GM12891 (cell line): Measurements from ENCODE around the gene SAMD10.
"Not testable (repeated sequence)": the region's sequence is repeated elsewhere in the genome, so short reads cannot be mapped to it uniquely, and the experiment has no call there.

Source experiments
- DNase-seq: peaks from one replicate; pipeline ENCODE4 v3.0.0; 2011; ENCODE audit warnings: low spot score; ENCODE audit not compliant: insufficient read length
- FAIRE-seq: peaks from 2 replicates; lab custom pipeline; 2011; peaks lifted over from hg19 to GRCh38; lab: Jason Lieb, UNC
- PAX5 ChIP-seq: IDR thresholded peaks from 2 replicates; pipeline ENCODE4 v1.6.1; 2011; ENCODE audit warnings: low read length, moderate library complexity, mild to moderate bottlenecking; ENCODE audit not compliant: insufficient read depth, severe bottlenecking
- POLR2A ChIP-seq: IDR thresholded peaks from 2 replicates; pipeline ENCODE4 v1.6.1; 2011; ENCODE audit warnings: low read depth, low read length, control low read depth
- POLR2AphosphoS5 ChIP-seq: IDR thresholded peaks from 2 replicates; pipeline ENCODE4 v1.6.1; 2011; ENCODE audit warnings: low read depth, low read length, control low read depth
- POU2F2 ChIP-seq: IDR thresholded peaks from 2 replicates; pipeline ENCODE4 v1.6.1; 2011; ENCODE audit warnings: low read depth, mild to moderate bottlenecking, control low read depth, low read length, moderate library complexity
- SPI1 ChIP-seq: IDR thresholded peaks from 2 replicates; pipeline ENCODE4 v1.6.1; 2011; ENCODE audit warnings: low read depth, low read length, control low read depth
- TAF1 ChIP-seq: IDR thresholded peaks from 2 replicates; pipeline ENCODE4 v1.6.1; 2011; ENCODE audit warnings: low read depth, low read length, control low read depth

Gene SAMD10

DNA sequence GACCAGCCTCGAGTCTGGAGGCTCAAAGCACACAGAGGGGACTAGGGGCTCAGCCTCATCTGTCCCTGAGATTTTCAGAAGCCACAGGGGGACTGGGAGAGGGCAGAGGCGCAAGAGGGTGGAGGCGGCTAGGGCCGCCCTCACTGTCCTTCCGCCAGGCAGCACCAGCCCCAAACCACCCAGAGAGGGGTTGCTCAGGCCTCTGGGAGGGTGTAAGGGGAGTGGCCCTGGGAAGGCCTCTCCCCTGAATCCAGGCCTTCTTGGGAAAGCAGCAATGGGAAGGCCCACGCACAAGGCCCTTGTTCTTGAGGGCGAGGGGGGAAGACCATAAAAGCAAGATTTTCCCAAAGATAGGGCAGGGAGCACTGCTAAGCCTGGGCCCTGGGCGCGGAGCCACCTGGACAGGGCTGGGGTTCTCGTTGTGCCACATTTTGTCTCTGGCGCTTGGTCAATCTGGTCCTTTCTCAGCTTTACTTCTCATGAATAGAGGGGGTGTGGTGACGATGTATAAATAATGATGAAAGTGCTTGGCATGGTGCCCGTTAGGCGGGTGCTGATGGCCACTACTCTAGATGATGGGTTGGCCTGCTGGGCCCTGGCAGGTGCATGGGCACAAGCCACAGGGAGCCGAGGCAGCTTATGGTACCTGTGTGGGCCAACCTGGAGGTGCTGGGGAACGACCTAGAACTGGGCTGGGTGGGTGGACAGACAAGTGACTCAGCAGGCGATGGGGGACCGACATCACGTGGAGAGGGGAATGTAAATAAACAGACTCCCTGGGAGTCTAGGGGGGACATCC is 4.8 kb downstream of the SAMD10 start:
- DNase-seq: no peak

DNA sequence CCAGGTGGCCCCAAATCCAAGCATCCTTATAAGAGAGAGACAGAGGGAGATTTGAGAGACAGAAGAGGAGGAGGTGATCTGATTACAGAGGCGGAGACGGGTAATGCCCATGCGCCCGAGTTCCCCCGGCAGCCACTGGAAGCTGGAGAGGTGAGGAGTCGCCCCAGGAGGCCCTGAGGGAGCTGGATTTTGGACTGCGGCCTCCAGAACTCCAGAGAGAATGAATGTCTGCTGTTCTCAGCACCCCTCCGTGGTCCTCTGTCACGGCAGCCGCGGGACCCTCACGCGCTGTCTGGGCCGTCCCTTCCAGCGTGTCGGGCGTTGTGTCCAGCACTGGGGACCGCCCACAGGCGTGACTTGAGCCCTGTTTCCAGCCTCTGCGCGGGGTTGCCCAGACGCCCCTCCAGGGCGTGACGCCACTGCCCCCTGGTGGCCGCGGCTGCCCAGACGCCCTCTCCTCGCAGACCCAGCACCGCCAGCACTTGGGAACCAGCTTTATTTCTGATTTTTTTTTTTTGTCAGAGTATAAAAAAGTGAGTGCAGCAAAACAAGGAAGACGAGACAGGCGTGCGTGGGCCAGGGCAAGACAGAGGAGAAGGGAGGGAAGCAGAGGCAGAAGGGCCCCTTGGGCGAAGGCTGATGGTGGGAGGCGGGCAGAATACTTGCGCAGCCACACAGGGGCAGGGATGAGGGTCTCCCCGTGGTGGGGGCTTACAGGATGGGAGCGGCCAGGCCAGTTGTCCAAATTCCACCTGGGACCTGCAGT is 5.6 kb downstream of the SAMD10 start:
- FAIRE-seq (peak; percentile 69), DNase-seq (peak; percentile 86)
- TF ChIP-seq PAX5: no peak

More for the DNA sequence above, 4.8 kb downstream of the SAMD10 start:
- TF ChIP-seq POU2F2 (no peak), POLR2A (no peak), PAX5 (no peak), POLR2AphosphoS5 (no peak), SPI1 (no peak), TAF1 (no peak)
- FAIRE-seq: no peak

DNA sequence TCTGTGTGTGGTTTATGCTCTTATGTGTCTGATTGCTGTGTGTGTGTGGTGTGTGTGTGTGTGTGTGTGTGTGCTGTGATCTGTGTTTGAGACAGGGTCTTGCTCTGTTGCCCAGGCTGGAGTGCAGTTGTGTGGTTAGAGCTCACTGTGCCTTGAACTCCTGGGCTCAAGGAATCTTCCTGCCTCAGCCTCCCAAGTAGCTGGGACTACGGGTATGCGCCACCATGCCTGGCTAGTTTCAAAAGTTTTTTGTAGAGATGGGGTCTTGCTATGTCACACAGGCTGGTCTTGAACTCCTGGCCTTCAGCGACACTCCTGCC is 6.3 kb downstream of the SAMD10 start:
- FAIRE-seq (no peak), DNase-seq (no peak)
- TF ChIP-seq TAF1: no peak
- no peak for TF ChIP-seq POU2F2
- no peak for TF ChIP-seq POLR2AphosphoS5
- no peak for TF ChIP-seq POLR2A
- no peak for TF ChIP-seq SPI1
- TF ChIP-seq PAX5: no peak

DNA sequence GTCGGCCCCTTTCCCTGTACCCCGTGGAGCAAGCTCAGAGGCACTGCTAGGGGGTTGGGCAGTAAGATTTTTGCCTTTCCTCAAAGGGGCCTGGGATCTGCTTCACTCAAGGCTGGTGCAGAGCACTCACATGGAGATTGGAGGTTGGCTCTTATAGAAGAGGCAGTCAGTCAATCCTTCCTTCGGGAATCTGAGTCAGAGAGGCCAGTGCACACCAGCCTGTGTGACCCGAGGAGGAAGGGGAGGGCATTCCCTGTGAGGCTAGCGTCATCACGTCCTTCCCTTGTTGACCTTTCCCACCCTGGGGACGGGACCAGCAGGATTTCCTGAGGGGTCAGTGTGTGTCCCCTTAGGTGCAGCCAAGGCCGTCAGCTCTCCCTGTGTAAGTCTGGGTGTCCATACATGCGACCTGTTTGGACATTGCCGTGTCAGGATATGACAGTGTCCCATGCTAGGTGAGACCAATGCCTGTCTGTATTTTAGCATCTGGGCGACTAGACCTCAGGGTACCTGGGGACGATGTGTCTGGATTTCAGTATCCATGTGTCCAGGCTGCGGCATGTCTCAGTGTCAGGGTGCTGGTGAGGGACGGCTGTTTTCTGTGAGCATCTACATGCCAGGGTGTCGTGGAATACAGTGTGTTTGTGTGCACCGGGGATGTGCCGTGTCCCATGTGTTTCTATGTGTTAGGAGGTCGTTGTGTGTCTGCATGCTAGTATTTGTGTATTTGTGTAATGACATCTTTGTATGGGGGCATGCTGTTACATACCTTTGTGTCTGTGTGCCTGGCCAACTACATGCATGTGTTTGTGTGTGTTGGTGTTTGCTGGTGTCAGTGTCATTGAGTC is 6.9 kb downstream of the SAMD10 start:
- peak; percentile 76 for FAIRE-seq
- TF ChIP-seq POU2F2 (peak; percentile 9; the same call in 1 of the 2 replicates), POLR2AphosphoS5 (peak; percentile 74; the same call in 1 of the 2 replicates), TAF1 (no peak), POLR2A (peak; percentile 85), PAX5 (no peak), SPI1 (no peak)
- peak; percentile 5 for DNase-seq

DNA sequence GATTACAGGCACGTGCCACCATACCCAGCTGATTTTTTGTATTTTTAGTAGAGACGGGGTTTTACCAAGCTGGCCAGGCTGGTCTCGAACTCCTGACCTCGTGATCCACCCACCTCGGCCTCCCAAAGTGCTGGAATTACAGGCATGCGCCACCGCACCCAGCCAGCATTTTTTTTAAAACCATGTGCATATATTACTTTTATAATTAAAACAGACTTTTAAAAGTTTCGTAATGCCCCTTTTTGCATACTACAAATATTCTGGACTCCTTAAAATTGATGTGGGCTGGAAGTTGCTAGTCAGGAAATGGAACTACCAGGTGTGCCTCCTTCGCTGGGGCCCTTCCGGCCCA is 7.5 kb downstream of the SAMD10 start:
- not testable (repeated sequence) for DNase-seq, FAIRE-seq

DNA sequence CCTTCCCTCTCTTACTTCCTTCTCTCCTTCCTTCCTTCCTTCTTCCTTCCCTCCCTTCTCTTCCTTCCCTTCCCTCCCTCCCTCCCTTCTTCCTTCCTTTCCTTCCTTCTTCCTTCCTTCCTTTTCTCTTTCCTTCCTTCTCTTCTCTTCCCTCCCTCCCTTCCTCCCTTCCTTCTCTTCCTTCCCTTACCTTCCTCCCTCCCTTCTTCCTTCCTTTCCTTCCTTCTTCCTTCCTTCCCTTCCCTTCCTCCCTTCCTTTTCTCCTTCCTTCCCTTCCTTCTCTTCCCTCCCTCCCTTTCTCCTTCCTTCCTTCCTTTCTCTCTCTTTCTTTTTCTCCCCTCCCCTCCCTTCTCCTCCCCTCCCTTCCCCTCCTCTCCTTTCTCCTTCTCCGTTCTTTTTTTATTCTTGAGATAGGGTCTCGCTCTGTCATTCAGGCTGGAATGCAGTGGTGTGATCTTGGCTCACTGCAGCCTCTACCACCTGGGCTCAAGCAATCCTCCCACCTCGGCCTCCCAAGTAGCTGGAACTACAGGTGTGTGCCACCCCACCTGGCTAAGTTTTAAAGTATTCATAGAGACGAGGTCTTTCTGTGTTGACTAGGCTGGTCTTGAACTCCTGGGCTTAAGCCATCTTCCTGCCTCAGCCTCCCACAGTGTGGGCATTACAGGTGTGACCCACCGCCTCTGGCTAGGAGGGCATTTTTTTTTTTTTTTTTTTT is 8.6 kb downstream of the SAMD10 start:
- TF ChIP-seq POLR2AphosphoS5 (no peak), PAX5 (no peak), TAF1 (no peak), POU2F2 (no peak), POLR2A (no peak), SPI1 (no peak)
- FAIRE-seq (no peak), DNase-seq (no peak)

DNA sequence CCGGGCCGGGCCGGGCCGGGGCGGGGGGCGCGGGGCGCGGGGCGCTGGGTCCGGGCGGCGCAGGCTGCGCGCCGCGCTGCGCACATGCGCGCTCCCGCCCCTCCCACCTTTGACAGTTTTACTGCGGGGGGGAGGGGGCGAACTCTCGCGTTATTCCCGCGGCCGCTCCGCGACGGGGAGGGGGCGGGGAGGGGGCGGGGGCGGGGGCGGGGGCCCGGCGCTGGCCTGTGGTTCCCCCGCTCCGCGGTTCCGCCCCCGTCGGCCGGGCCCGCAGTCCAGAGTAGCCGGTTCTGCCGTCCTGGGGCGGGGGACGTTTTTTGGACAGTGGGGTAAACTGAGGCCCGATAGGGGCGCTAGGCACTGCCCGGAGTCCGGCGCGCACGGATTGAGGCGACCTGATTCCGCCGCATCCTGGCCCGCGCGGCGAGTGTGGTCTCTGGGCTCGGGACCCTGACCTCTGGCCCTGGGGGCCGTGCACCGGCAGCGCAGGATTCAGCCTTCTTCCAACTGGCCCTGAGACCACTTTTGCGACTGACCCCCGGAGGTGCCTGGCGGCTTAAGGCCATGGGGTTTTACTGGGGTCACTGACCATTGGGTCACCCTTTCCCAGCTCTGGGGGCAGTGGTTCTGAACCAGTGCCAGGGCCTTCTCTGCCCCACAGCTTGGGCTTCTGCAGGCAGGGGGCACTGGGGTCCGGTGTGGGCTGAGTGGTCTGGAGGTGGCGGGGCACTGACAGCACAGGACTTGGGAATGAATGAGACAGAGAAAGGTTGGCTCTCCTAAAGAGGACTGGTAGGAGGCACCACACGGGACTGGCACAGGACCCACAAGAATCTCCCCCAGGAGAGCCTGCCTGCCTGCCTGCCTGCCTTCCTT is 9.4 kb downstream of the SAMD10 start, which contains the start of gene ZNF512B:
Gene ZNF512B, minus strand, starts transcription at position 93 of the 876 bp plus-strand sequence. CDS start 1,980 bp downstream, outside the sequence.
- peak; percentile 80 for DNase-seq
- FAIRE-seq: no peak
- TF ChIP-seq POLR2A (peak; percentile 46; the same call in 1 of the 2 replicates), PAX5 (no peak)

DNA sequence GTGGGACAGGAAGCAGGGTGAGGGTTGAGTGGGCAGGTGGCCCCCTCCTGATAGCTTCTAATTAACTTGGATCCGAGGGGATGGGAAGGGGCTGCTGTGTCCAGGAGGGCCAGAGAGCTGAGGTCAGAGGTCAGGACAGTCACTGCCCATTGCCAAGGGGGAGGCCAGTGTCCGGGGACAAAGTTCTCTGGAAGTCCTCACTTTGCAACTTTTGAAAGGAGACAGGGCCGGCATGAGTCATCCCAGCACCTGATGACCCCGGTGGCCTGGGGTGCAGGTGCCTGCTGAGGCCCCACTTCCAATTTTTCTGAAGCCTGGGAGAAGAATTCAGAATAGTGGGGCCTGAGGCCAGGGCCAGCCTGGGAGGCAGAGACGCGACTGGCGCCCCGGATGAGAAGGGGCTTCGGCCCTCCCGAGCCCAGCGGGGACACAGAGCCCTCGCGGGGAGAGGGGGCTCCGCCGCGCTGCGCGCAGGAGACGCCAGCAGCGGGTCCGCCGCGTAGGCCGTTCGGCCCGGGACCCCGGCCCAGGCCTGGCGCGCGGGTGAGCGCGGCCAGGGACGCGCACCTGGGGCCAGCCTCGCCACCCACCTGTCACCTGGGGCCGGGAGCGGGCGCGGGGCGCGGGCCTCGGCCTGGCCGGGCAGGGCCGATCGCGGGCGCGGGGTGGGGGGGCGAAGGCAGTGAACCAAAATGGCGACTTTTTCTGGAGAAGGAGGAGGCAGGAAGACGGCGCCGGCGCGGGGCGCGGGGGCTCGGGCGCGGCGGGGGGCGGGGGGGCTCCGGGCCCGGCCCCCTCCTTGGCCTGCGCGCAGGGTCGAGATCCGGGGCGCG is 10.3 kb downstream of the SAMD10 start:
- DNase-seq: no peak
- TF ChIP-seq POU2F2: no peak
- TF ChIP-seq PAX5: no peak
- TF ChIP-seq POLR2A: no peak
- no peak for TF ChIP-seq SPI1
- TF ChIP-seq TAF1: no peak
- TF ChIP-seq POLR2AphosphoS5: no peak
- no peak for FAIRE-seq
